Endodermal cell (in vitro differentiated cells): Measurements from ENCODE around the gene RAMACL. TPM values are rescaled to one million over a fixed set of nuclear protein-coding genes. Genes with fewer than 3 reads are reported as not detected.

ENCODE experiments used
- DNase-seq: peaks from one replicate; pipeline ENCODE4 v3.0.0-alpha.2; 2017
- H3K27ac ChIP-seq: 2 replicates; pipeline ENCODE4 v1.5.1; 2013; ENCODE audit warnings: mild to moderate bottlenecking, low read depth, low read length, moderate library complexity
- H3K27me3 ChIP-seq: 2 replicates; pipeline ENCODE4 v1.6.1; 2013; ENCODE audit warnings: mild to moderate bottlenecking, low read length, moderate library complexity; ENCODE audit not compliant: insufficient read depth, control insufficient read depth, poor library complexity, severe bottlenecking
- H3K36me3 ChIP-seq: 2 replicates; pipeline ENCODE4 v1.7.0; 2013; ENCODE audit warnings: mild to moderate bottlenecking, low read length, moderate library complexity; ENCODE audit not compliant: control insufficient read depth, insufficient read depth
- H3K4me1 ChIP-seq: one replicate; pipeline ENCODE4 v1.7.0; 2013; ENCODE audit warnings: low read length; ENCODE audit not compliant: control insufficient read depth, insufficient read depth
- H3K4me3 ChIP-seq: 2 replicates; pipeline ENCODE4 v1.5.1; 2013; ENCODE audit warnings: mild to moderate bottlenecking, low read length, moderate library complexity
- H3K9ac ChIP-seq: 2 replicates; pipeline ENCODE4 v1.6.1; 2013; ENCODE audit warnings: mild to moderate bottlenecking, low read length, moderate library complexity; ENCODE audit not compliant: poor library complexity, severe bottlenecking; ENCODE audit errors: extremely low read depth
- H3K9me3 ChIP-seq: 2 replicates; pipeline ENCODE4 v1.6.1; 2013; ENCODE audit warnings: mild to moderate bottlenecking, low read length, moderate library complexity; ENCODE audit not compliant: control insufficient read depth
- H3K27ac Mint-ChIP-seq: 2 replicates; pipeline ENCODE4 v1.8.0; 2020; ENCODE audit warnings: mixed read lengths
- H3K27me3 Mint-ChIP-seq: 2 replicates; pipeline ENCODE4 v1.8.0; 2021; ENCODE audit warnings: mild to moderate bottlenecking, mixed read lengths; ENCODE audit not compliant: insufficient read depth
- H3K36me3 Mint-ChIP-seq: 2 replicates; pipeline ENCODE4 v1.8.0; 2020; ENCODE audit warnings: low read depth, mixed read lengths
- H3K4me1 Mint-ChIP-seq: 2 replicates; pipeline ENCODE4 v1.8.0; 2020; ENCODE audit warnings: mixed read lengths
- H3K4me3 Mint-ChIP-seq: 2 replicates; pipeline ENCODE4 v1.8.0; 2020; ENCODE audit warnings: mild to moderate bottlenecking, moderate library complexity, mixed read lengths
- H3K9me3 Mint-ChIP-seq: 2 replicates; pipeline ENCODE4 v1.8.0; 2020; ENCODE audit warnings: mild to moderate bottlenecking, mixed read lengths
- CTCF ChIP-seq: fragments of 200-600 bp; sonication (generic); conservative IDR thresholded peaks from 2 replicates; pipeline ENCODE4 v1.5.0; 2021; ENCODE audit warnings: antibody characterized with exemption, mild to moderate bottlenecking
- WGBS, 2 experiments: methylation state at CpG; one replicate each; pipeline versions ENCODE4 v1.1.5 to v1.1.7; 2013; ENCODE audit warnings: missing lambda C conversion rate in 2 of 2, mixed read lengths in 1 of 2; ENCODE audit not compliant: insufficient coverage in 1 of 2, insufficient read length in 1 of 2; 5-methylcytosine and 5-hydroxymethylcytosine counted together
- total RNA-seq, 2 donors: library from RNA; stranded (reverse); fragmentation: NEBNext Ultra II Directional in 1 of 2; extraction: Animal tissue kit (Norgen Biotek cat#: 25700) in 1 of 2; gene quantifications; 2 replicates in 1 of 2; 3 replicates in 1 of 2; pipeline ENCODE4 v1.2.1, GENCODE V29; 2021

Gene RAMACL
- total RNA-seq, 2 donors from 2014 or later = 0.80 to 2.5 TPM

GRCh38 chr6:166554316-166554715 lies 32.2 kb downstream of the RAMACL start:
- H3K27me3 Mint-ChIP-seq = peaks cover 3% of the 10 kb centered on the region
- Histone ChIP-seq H3K27me3 (no peaks in the 10 kb centered on the region), H3K27ac (peak overlapping the region; percentile 18), H3K4me3 (no peak overlapping the region), H3K9ac (no peak overlapping the region), H3K4me1 (peaks cover 12% of the 10 kb centered on the region), H3K9me3 (peaks cover 3% of the 10 kb centered on the region), H3K36me3 (no peaks in the 10 kb centered on the region)
- H3K4me1 Mint-ChIP-seq = peaks cover 30% of the 10 kb centered on the region
- peak; percentile 32 for DNase-seq
- H3K9me3 Mint-ChIP-seq = no peaks in the 10 kb centered on the region
- no peak overlapping the region for H3K27ac Mint-ChIP-seq
- 78 to 93% methylated on average over 1 to 8 of the region's 8 CpGs for whole genome bisulfite sequencing, 2 experiments
- H3K36me3 Mint-ChIP-seq = no peaks in the 10 kb centered on the region
- no peak overlapping the region for H3K4me3 Mint-ChIP-seq
- TF ChIP-seq CTCF = no peak

- no peak for DNase-seq
- H3K27ac ChIP-seq = no peak overlapping the region
- H3K27me3 Mint-ChIP-seq = peaks cover 3% of the 10 kb centered on the region
- H3K9me3 Mint-ChIP-seq = no peaks in the 10 kb centered on the region
- no peaks in the 10 kb centered on the region for H3K36me3 ChIP-seq
- H3K27ac Mint-ChIP-seq = no peak overlapping the region
- H3K27me3 ChIP-seq = no peaks in the 10 kb centered on the region
- H3K4me3 Mint-ChIP-seq = no peak overlapping the region
- no peak overlapping the region for H3K9ac ChIP-seq
- WGBS, 2 experiments = 87% methylated on average over 13 of the region's 13 CpGs
- H3K9me3 ChIP-seq = peaks cover 3% of the 10 kb centered on the region
- peaks cover 30% of the 10 kb centered on the region for H3K4me1 Mint-ChIP-seq
- H3K4me3 ChIP-seq = no peak overlapping the region
- H3K4me1 ChIP-seq = peaks cover 12% of the 10 kb centered on the region
- TF ChIP-seq CTCF = no peak
- no peaks in the 10 kb centered on the region for H3K36me3 Mint-ChIP-seq
These were observed 32.8 kb downstream of the RAMACL start for GRCh38 chr6:166553563-166554271.

- WGBS, 2 experiments = 89 to 96% methylated on average over 5 to 7 of the region's 7 CpGs
- Mint-ChIP-seq H3K4me3 (no peak overlapping the region), H3K27me3 (peaks cover 3% of the 10 kb centered on the region), H3K4me1 (peaks cover 30% of the 10 kb centered on the region), H3K9me3 (no peaks in the 10 kb centered on the region), H3K27ac (no peak overlapping the region), H3K36me3 (no peaks in the 10 kb centered on the region)
- no peak overlapping the region for H3K4me3 ChIP-seq
- H3K27ac ChIP-seq = no peak overlapping the region
- H3K4me1 ChIP-seq = peaks cover 12% of the 10 kb centered on the region
- no peaks in the 10 kb centered on the region for H3K36me3 ChIP-seq
- DNase-seq = no peak
- no peak overlapping the region for H3K9ac ChIP-seq
- H3K27me3 ChIP-seq = no peaks in the 10 kb centered on the region
- peaks cover 3% of the 10 kb centered on the region for H3K9me3 ChIP-seq
- TF ChIP-seq CTCF = no peak
These were observed 33.9 kb downstream of the RAMACL start for GRCh38 chr6:166552600-166552999.
